Measurements from ENCODE around the gene MPHOSPH6. TPM values are rescaled to one million over a fixed set of nuclear protein-coding genes. Genes with fewer than 3 reads are reported as not detected.

MPHOSPH6 gene
- total RNA-seq, 2 experiments from 2014 or later: 46.9 to 51.2 TPM

DNA sequence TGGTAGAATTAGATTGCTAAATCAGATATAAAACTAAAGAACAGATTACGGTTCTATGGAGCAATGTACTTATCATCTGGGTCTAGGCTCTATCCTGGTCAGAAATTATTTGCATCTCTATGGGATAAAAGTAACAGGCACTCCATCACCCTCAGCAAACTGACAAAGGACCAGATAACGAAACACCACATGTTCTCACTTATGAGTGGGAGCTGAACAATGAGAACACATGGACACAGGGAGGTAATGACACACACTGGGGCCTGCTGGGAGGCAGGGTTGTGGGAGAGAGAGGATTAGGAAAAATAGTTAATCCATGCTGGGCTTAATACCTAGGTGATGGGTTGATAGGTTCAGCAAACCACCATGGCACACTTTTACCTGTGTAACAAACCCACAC is 61.9 kb downstream of the MPHOSPH6 start:
- no peak for TF ChIP-seq CTCF (IDR thresholded peaks at IDR 0.05)
- H3K4me3 Mint-ChIP-seq: no peak overlapping the region
- H3K4me1 Mint-ChIP-seq (ENCODE audit: low read depth): peaks cover 6% of the 10 kb centered on the region
- ATAC-seq: no peak
- no peaks in the 10 kb centered on the region for H3K36me3 Mint-ChIP-seq (ENCODE audit: low read depth)
- H3K27ac Mint-ChIP-seq: no peak overlapping the region
- no peaks in the 10 kb centered on the region for H3K27me3 Mint-ChIP-seq
- ChIA-PET POLR2A (no interaction called here), CTCF (interaction anchor here (1.3 kb wide), 1 partner anchor 122 kb away, joined by 4 read pairs; no protein-coding TSS in a partner anchor)
- intact Hi-C loops (cut with micrococcal nuclease): no loop called here
- DNase-seq: no peak
- no peaks in the 10 kb centered on the region for H3K9me3 Mint-ChIP-seq

DNA sequence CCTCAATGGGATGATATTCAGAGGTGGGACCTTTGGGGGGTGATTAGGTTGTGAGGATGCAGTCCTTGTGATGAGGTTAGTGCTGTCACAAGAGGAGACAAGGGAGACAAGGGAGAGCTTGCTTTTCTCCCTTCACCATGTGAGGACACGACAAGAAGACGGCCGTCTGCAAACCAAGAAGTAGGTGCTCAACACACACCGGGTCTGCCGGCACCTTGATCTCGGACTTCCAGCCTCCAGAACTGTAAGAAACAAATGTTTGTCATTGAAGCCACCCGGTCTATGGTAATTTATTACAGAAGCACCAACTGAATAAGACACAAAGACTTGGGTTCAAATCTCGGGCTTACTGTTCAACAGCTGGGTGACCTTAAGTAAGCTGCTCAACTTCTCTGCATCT is 64.9 kb downstream of the MPHOSPH6 start:
- CTCF ChIA-PET: interaction anchor here (1.7 kb wide), 1 partner anchor 126 kb away, joined by 4 read pairs; no protein-coding TSS in a partner anchor
- intact Hi-C loops (cut with micrococcal nuclease): no loop called here
- peaks cover 1% of the 10 kb centered on the region for H3K27me3 Mint-ChIP-seq

More for the DNA sequence above, 64.9 kb downstream of the MPHOSPH6 start:
- H3K9me3 Mint-ChIP-seq: no peaks in the 10 kb centered on the region
- H3K4me3 Mint-ChIP-seq: no peak overlapping the region
- H3K36me3 Mint-ChIP-seq (ENCODE audit: low read depth): no peaks in the 10 kb centered on the region
- no peak overlapping the region for H3K27ac Mint-ChIP-seq
- peaks cover 6% of the 10 kb centered on the region for H3K4me1 Mint-ChIP-seq (ENCODE audit: low read depth)
- DNase-seq: no peak
- ATAC-seq: no peak
- POLR2A ChIA-PET: no interaction called here
- TF ChIP-seq CTCF (IDR thresholded peaks at IDR 0.05): no peak

Other genes starting within 250 kb of the MPHOSPH6 start
- gene SDR42E1, start 158.8 kb downstream of the MPHOSPH6 start, total RNA-seq: 1 to 10 TPM; 7.1 to 9.2 TPM
- gene HSD17B2, start 135.0 kb downstream of the MPHOSPH6 start, total RNA-seq: not detected